WTC11 (cell line): ENCODE results near the gene AKT1. TPM values are rescaled to one million over a fixed set of nuclear protein-coding genes. Genes with fewer than 3 reads are reported as not detected.
A peak's percentile ranks its signal among the peaks of the same experiment; 100 is the strongest.
"Not testable (repeated sequence)": the region's sequence is repeated elsewhere in the genome, so short reads cannot be mapped to it uniquely, and the experiment has no call there.

Experiments
- ATAC-seq: fragments of 200-7000 bp; cut with Tn5 transposase; 2 replicates; pipeline ENCODE4 v1.10.0; 2021; ENCODE audit warnings: mild to moderate bottlenecking, moderate library complexity
- CTCF ChIA-PET: fragments of 300-600 bp; sonication (Branson Sonifier 250); formaldehyde crosslinking; loops from one replicate; lab custom pipeline; 2021; ENCODE audit warnings: antibody characterized with exemption; lab: Charles Lee
- POLR2A ChIA-PET: fragments of 350-600 bp; sonication (Branson Sonifier 250); formaldehyde crosslinking; loops from one replicate; lab custom pipeline; 2021; ENCODE audit warnings: antibody characterized with exemption; lab: Charles Lee
- DNase-seq: peaks from one replicate; pipeline ENCODE4 v3.0.0; 2021; ENCODE audit warnings: low spot score
- H3K27ac Mint-ChIP-seq: 2 replicates; pipeline ENCODE4 v1.8.0; 2021; ENCODE audit warnings: mixed read lengths
- H3K27me3 Mint-ChIP-seq: 2 replicates; pipeline ENCODE4 v1.8.0; 2021; ENCODE audit warnings: low read depth, mild to moderate bottlenecking, moderate library complexity, mixed read lengths
- H3K36me3 Mint-ChIP-seq: 2 replicates; pipeline ENCODE4 v1.8.0; 2021; ENCODE audit warnings: mixed read lengths
- H3K4me1 Mint-ChIP-seq: 2 replicates; pipeline ENCODE4 v1.8.0; 2022; ENCODE audit warnings: mixed read lengths
- H3K4me3 Mint-ChIP-seq: 2 replicates; pipeline ENCODE4 v1.8.0; 2021; ENCODE audit warnings: mild to moderate bottlenecking, moderate library complexity, mixed read lengths
- H3K9me3 Mint-ChIP-seq: 2 replicates; pipeline ENCODE4 v1.8.0; 2021; ENCODE audit warnings: mixed read lengths
- GTF2I ChIP-seq: fragments of 250-450 bp; sonication (Bioruptor Pico); conservative IDR thresholded peaks from 2 replicates; pipeline ENCODE4 v1.4.0; 2021; ENCODE audit warnings: mild to moderate bottlenecking
- JAZF1 ChIP-seq: fragments of 250-450 bp; sonication (Bioruptor Pico); IDR thresholded peaks from 2 replicates; pipeline ENCODE4 v1.9.0; 2021; ENCODE audit warnings: moderate library complexity, mild to moderate bottlenecking, inconsistent platforms
- NFYB ChIP-seq: sonication (generic); formaldehyde crosslinking; conservative IDR thresholded peaks from 2 replicates; pipeline ENCODE4 v1.8.0; 2022; ENCODE audit warnings: low read depth, missing genetic modification reagents
- NR2C2 ChIP-seq: sonication (generic); formaldehyde crosslinking; IDR thresholded peaks from 2 replicates; pipeline ENCODE4 v1.8.0; 2022; ENCODE audit warnings: mild to moderate bottlenecking, missing genetic modification reagents
- OVOL2 ChIP-seq: fragments of 250-450 bp; sonication (Bioruptor Pico); IDR thresholded peaks from 2 replicates; pipeline ENCODE4 v1.9.0; 2021; ENCODE audit warnings: mild to moderate bottlenecking, borderline replicate concordance
- TCF7 ChIP-seq: sonication (generic); formaldehyde crosslinking; IDR thresholded peaks from 2 replicates; pipeline ENCODE4 v1.8.0; 2022; ENCODE audit warnings: mild to moderate bottlenecking, low read depth, missing genetic modification reagents, moderate library complexity
- ZNF416 ChIP-seq: fragments of 250-450 bp; sonication (Bioruptor Pico); IDR thresholded peaks from 2 replicates; pipeline ENCODE4 v1.9.0; 2021; ENCODE audit warnings: mild to moderate bottlenecking, inconsistent platforms
- ZNF423 ChIP-seq: fragments of 250-450 bp; sonication (Bioruptor Pico); IDR thresholded peaks from 2 replicates; pipeline ENCODE4 v2.1.2; 2022; ENCODE audit warnings: mild to moderate bottlenecking, moderate library complexity
- ZNF671 ChIP-seq: fragments of 250-450 bp; sonication (Bioruptor Pico); IDR thresholded peaks from 2 replicates; pipeline ENCODE4 v1.8.0; 2021; ENCODE audit warnings: mild to moderate bottlenecking
- total RNA-seq: library from RNA; stranded (reverse); gene quantifications from 3 replicates; pipeline ENCODE4 v1.2.3, GENCODE V29; 2021
- TF ChIP-seq, protein P1 (sequence below): sonication (generic); formaldehyde crosslinking; IDR thresholded peaks from 2 replicates; pipeline ENCODE4 v1.8.0; 2023; ENCODE audit warnings: mild to moderate bottlenecking, missing genetic modification reagents
- TF ChIP-seq, protein P2 (sequence below): sonication (generic); formaldehyde crosslinking; IDR thresholded peaks from 2 replicates; pipeline ENCODE4 v1.8.0; 2022; ENCODE audit warnings: missing genetic modification reagents
- TF ChIP-seq, protein P3 (sequence below): sonication (generic); formaldehyde crosslinking; IDR thresholded peaks from 2 replicates; pipeline ENCODE4 v1.8.1; 2022; ENCODE audit warnings: mild to moderate bottlenecking, missing genetic modification reagents, moderate library complexity, borderline replicate concordance

Gene AKT1
- total RNA-seq, 1 experiment from 2014 or later, result 121 TPM

DNA sequence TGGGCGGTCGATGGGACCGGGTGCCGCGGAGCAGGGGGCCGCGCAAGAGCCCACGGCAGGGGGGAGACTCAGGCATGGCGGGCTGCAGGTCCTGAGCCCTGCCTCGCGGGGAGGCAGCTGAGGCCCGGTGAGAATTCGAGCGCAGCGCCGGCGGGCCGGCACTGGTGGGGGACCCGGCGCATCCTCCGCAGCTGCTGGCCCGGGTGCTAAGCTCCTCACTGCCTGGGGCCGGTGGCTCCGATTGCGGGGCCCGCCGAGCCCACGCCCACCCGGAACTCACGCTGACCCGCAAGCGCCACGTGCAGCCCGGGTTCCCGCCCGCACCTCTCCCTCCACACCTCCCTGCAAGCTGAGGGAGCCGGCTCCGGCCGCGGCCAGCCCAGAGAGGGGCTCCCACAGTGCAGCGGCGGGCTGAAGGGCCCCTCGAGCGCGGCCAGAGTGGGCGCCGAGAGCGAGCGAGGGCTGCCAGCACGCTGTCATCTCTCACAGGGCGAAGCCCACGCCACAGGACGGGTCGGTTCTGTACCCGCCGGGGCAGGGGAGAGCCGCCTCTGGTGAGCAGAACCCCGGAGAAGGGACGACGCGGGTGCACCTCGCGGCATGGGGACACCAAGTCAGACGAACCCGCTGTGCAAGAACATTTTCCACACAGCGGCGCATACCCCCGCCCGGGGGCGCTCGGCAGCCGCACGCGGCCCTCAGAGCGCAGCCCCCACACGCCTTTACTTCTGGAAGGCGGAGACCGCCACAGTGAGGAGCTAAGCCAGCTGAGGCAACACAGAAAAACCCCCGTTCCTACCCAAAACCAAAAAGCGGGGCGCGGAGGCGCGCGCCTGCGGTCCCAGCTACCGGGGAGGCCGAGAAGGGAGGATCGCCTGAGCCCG, 43.8 kb downstream of the AKT1 start:
- DNase-seq (no peak), ATAC-seq (no peak)
- POLR2A ChIA-PET, result interaction anchor here (1.0 to 1.5 kb wide), 2 partner anchors 43 to 67 kb away, joined by 3 read pairs; no protein-coding TSS in a partner anchor
- Mint-ChIP-seq H3K4me1 (peaks cover 11% of the 10 kb centered on the region), H3K27me3 (peaks cover 14% of the 10 kb centered on the region), H3K4me3 (peak overlapping the region; percentile 95), H3K36me3 (peaks cover 24% of the 10 kb centered on the region), H3K27ac (no peak overlapping the region), H3K9me3 (peaks cover 22% of the 10 kb centered on the region)
- TF ChIP-seq ZNF423 (CRISPR knock-in tag), result no peak
- peak; percentile 87 for TF ChIP-seq GTF2I
- CTCF ChIA-PET, result interaction anchor here (0.6 to 3.4 kb wide), 23 partner anchors 11 to 218 kb away, joined by 3 to 62 read pairs (median 4); no protein-coding TSS in a partner anchor

DNA sequence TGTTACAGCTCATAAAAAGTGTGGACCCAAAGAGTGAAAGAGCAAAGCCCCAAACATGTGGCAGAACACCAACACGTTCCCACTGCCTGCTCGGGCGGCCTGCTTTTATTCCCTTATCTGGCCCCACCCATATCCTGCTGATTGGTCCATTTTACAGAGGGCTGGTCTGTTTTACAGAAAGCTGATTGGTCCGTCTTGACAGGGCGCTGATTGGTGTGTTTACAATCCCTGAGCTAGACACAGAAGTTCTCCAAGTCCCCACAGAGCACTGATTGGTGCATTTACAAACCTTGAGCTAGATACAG, 44.8 kb downstream of the AKT1 start:
- DNase-seq, H3K27ac Mint-ChIP-seq, H3K4me3 Mint-ChIP-seq, POLR2A ChIA-PET, ATAC-seq: not testable (repeated sequence)
- 0 out of 2 replicates have a peak, but pooled peaks have one; percentile 6 for TF ChIP-seq NFYB (CRISPR knock-in tag)
- Mint-ChIP-seq H3K9me3 (peaks cover 22% of the 10 kb centered on the region), H3K27me3 (peaks cover 14% of the 10 kb centered on the region), H3K4me1 (peaks cover 11% of the 10 kb centered on the region), H3K36me3 (peaks cover 19% of the 10 kb centered on the region)
- CTCF ChIA-PET, result interaction anchor here (0.8 to 2.4 kb wide), 4 partner anchors 18 to 76 kb away, joined by 4 to 11 read pairs (median 6); no protein-coding TSS in a partner anchor

DNA sequence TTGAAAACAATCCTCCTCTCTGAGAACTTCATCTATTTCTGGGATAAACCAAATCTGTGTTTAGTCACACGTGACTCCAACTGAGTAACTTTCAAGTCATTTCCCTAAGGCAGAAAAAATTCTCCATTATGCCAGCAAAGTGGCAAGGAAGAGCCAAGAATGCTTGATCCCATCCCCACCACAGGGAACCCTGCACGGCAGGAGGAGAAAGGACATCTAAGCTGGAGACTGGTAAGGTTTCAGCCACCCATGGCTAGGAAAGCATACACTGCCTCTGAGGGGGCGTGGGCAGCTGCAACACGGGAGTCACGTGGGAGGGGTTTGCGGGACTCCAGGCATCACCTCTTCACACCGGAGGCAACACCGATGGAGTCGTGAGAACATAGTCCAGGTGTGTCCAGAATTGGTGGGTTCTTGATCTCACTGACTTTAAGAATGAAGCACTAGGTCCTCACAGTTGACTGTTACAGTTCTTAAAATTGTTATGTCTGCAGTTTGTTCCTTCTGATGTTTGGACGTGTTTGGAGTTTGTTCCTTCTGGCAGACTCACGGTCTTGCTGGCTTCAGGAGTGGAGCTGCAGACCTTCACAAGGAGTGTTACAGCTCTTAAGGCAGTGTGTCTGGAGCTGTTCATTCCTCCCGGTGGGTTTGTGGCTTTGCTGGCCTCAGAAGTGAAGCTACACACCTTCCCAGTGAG, 45.3 kb downstream of the AKT1 start:
- DNase-seq (no peak), ATAC-seq (no peak)
- Mint-ChIP-seq H3K4me1 (peaks cover 11% of the 10 kb centered on the region), H3K27ac (no peak overlapping the region), H3K36me3 (peaks cover 19% of the 10 kb centered on the region), H3K4me3 (no peak overlapping the region), H3K27me3 (peaks cover 14% of the 10 kb centered on the region), H3K9me3 (peaks cover 22% of the 10 kb centered on the region)
- CTCF ChIA-PET, result interaction anchor here (0.8 to 2.4 kb wide), 3 partner anchors 19 to 76 kb away, joined by 4 to 11 read pairs (median 8); no protein-coding TSS in a partner anchor
- TF ChIP-seq TCF7 (CRISPR knock-in tag) (no peak), JAZF1 (CRISPR knock-in tag) (no peak), OVOL2 (CRISPR knock-in tag) (no peak), ZNF671 (CRISPR knock-in tag) (no peak), NR2C2 (CRISPR knock-in tag) (no peak), ZNF416 (CRISPR knock-in tag) (no peak)
- TF ChIP-seq, protein P1, sequence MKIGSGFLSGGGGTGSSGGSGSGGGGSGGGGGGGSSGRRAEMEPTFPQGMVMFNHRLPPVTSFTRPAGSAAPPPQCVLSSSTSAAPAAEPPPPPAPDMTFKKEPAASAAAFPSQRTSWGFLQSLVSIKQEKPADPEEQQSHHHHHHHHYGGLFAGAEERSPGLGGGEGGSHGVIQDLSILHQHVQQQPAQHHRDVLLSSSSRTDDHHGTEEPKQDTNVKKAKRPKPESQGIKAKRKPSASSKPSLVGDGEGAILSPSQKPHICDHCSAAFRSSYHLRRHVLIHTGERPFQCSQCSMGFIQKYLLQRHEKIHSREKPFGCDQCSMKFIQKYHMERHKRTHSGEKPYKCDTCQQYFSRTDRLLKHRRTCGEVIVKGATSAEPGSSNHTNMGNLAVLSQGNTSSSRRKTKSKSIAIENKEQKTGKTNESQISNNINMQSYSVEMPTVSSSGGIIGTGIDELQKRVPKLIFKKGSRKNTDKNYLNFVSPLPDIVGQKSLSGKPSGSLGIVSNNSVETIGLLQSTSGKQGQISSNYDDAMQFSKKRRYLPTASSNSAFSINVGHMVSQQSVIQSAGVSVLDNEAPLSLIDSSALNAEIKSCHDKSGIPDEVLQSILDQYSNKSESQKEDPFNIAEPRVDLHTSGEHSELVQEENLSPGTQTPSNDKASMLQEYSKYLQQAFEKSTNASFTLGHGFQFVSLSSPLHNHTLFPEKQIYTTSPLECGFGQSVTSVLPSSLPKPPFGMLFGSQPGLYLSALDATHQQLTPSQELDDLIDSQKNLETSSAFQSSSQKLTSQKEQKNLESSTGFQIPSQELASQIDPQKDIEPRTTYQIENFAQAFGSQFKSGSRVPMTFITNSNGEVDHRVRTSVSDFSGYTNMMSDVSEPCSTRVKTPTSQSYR (CRISPR knock-in tag), result no peak
- TF ChIP-seq, protein P2, sequence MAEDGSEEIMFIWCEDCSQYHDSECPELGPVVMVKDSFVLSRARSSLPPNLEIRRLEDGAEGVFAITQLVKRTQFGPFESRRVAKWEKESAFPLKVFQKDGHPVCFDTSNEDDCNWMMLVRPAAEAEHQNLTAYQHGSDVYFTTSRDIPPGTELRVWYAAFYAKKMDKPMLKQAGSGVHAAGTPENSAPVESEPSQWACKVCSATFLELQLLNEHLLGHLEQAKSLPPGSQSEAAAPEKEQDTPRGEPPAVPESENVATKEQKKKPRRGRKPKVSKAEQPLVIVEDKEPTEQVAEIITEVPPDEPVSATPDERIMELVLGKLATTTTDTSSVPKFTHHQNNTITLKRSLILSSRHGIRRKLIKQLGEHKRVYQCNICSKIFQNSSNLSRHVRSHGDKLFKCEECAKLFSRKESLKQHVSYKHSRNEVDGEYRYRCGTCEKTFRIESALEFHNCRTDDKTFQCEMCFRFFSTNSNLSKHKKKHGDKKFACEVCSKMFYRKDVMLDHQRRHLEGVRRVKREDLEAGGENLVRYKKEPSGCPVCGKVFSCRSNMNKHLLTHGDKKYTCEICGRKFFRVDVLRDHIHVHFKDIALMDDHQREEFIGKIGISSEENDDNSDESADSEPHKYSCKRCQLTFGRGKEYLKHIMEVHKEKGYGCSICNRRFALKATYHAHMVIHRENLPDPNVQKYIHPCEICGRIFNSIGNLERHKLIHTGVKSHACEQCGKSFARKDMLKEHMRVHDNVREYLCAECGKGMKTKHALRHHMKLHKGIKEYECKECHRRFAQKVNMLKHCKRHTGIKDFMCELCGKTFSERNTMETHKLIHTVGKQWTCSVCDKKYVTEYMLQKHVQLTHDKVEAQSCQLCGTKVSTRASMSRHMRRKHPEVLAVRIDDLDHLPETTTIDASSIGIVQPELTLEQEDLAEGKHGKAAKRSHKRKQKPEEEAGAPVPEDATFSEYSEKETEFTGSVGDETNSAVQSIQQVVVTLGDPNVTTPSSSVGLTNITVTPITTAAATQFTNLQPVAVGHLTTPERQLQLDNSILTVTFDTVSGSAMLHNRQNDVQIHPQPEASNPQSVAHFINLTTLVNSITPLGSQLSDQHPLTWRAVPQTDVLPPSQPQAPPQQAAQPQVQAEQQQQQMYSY (CRISPR knock-in tag), result no peak
- TF ChIP-seq, protein P3, sequence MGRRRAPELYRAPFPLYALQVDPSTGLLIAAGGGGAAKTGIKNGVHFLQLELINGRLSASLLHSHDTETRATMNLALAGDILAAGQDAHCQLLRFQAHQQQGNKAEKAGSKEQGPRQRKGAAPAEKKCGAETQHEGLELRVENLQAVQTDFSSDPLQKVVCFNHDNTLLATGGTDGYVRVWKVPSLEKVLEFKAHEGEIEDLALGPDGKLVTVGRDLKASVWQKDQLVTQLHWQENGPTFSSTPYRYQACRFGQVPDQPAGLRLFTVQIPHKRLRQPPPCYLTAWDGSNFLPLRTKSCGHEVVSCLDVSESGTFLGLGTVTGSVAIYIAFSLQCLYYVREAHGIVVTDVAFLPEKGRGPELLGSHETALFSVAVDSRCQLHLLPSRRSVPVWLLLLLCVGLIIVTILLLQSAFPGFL (CRISPR knock-in tag), result no peak
- POLR2A ChIA-PET, result no interaction called here
